Activated CD4-positive, alpha-beta T cell treated with anti-CD3 and anti-CD28 coated beads for 1 hour (primary cell): ENCODE results near the gene ALAS1.

Experiments
- DNase-seq: peaks from one replicate; pipeline ENCODE4 v3.0.0-alpha.2; 2020

The ALAS1 gene

DNA sequence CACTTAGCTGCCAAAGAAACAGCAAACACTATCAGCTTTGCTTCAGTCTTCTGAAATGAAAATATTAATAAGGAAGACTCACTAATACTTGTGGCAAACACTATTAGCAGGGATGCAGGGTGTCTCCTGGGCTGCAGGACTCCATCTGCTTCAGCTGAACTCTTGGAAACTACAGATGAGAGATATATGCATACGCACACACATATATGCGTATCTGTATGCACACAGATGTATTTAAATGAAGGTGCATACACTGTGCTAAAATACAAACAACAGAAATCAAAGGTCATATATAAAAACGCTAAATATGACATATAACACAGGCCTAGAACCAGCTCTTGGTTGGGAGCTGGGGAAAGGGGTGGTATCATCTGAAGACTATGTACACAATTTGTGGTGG lies 58.2 kb downstream of the ALAS1 start:
- no peak for DNase-seq

DNA sequence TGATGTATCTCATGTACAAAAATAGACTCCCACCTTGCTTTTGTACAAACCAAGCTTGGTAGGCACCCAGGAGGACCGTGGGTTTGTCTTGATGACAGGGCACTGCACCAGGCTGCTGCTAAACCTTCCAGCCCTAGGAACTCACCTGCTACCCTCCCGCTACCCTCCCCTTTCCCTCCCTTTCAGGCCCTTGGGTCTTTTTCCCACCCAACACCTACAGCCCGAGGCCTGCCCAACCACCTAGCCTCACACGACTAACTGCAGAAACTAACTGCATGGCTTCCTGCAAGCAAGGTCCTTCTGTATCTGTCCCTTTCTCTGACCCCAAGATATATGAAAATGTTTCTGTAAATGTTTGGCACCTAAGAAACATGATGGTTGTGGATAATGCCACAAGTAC lies 58.7 kb downstream of the ALAS1 start:
- DNase-seq: no peak

- no peak for DNase-seq
These were observed 60.0 kb downstream of the ALAS1 start for GRCh38 chr3:52257911-52258310.

GRCh38 chr3:52259035-52259434 lies 61.1 kb downstream of the ALAS1 start:
- DNase-seq: no peak

DNA sequence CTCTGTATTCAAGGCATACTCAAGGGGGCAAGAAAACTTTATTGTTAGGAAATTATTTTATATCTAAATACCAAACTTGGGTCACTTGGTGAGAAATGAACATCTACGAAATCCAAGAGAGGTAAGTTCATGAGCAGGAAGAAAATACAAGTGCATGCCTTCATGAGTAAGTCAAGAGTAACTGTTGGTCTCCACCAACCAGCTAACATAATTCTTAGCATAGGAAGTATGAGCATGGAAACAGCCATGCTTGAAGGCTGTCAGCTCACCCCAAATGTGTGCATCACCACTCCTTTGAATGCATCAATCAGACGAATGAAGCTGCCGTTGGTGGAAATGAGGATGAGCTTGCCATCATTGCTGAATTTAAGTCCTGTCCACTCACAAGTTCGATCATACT lies 61.5 kb downstream of the ALAS1 start:
- no peak for DNase-seq

DNA sequence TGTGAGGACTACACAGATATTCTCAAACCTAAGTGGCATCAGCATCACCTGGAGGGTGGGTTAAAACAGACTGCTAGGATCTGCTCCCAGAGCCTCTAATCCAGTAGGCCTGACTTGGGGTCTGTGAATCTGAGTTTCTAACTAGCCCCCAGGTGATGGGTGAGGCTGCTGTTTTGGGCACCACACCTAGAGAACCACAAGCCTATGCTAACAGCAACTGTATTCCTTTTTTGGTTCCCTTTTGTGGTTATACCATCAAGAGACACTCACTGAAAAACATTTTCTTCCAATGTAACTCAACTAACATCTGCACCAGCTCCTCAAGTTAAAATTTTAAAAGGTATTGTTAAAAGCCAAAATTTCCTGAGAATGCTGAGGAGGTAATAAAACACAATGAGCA lies 64.5 kb downstream of the ALAS1 start:
- no peak for DNase-seq
